Spleen (tissue), 11 donors: Measurements from ENCODE around the gene TMEM132C. TPM values are rescaled to one million over a fixed set of nuclear protein-coding genes. Genes with fewer than 3 reads are reported as not detected.

Source experiments
- DNase-seq: peaks from one replicate; pipeline ENCODE4 v3.0.0-alpha.2; 2020
- H3K27ac ChIP-seq, 8 donors: fragments of 200-600 bp; sonication (generic) in 7 of 8; 1 replicate in 4 of 8; 2 replicates in 4 of 8; pipeline versions ENCODE4 v1.5.0 to v1.8.0; 2016 to 2021; ENCODE audit warnings: inconsistent platforms in 4 of 8, mild to moderate bottlenecking in 4 of 8, moderate library complexity in 1 of 8
- H3K27me3 ChIP-seq, 7 donors: fragments of 200-600 bp; sonication (generic) in 6 of 7; replicated peaks in 1 of 7; 1 replicate in 4 of 7; 2 replicates in 3 of 7; pipeline versions ENCODE4 v1.5.0 to v1.8.0; 2016 to 2021; ENCODE audit warnings: inconsistent platforms in 3 of 7, mild to moderate bottlenecking in 1 of 7
- H3K36me3 ChIP-seq, 6 donors: fragments of 200-600 bp; sonication (generic) in 5 of 6; 1 replicate in 4 of 6; 2 replicates in 2 of 6; pipeline versions ENCODE4 v1.5.0 to v1.8.0; 2016 to 2021; ENCODE audit warnings: inconsistent platforms in 2 of 6
- H3K4me1 ChIP-seq, 6 donors: fragments of 200-600 bp; sonication (generic) in 5 of 6; 1 replicate in 3 of 6; 2 replicates in 3 of 6; pipeline versions ENCODE4 v1.5.0 to v1.8.0; 2016 to 2021; ENCODE audit warnings: inconsistent platforms in 3 of 6
- H3K4me3 ChIP-seq, 8 donors: fragments of 200-600 bp; sonication (generic) in 7 of 8; 1 replicate in 4 of 8; 2 replicates in 4 of 8; pipeline versions ENCODE4 v1.5.0 to v1.8.0; 2016 to 2021; ENCODE audit warnings: inconsistent platforms in 4 of 8, mild to moderate bottlenecking in 4 of 8, moderate library complexity in 2 of 8
- H3K9me3 ChIP-seq, 8 donors: fragments of 200-600 bp; sonication (generic) in 7 of 8; 1 replicate in 4 of 8; 2 replicates in 4 of 8; pipeline versions ENCODE4 v1.5.0 to v1.8.0; 2016 to 2021; ENCODE audit warnings: inconsistent platforms in 4 of 8
- POLR2A ChIP-seq, 3 donors: fragments of 450-650 bp; IDR thresholded peaks; one replicate each; pipeline ENCODE4 v1.5.1; 2017; ENCODE audit warnings: antibody characterized with exemption in 3 of 3, mild to moderate bottlenecking in 1 of 3
- POLR2AphosphoS5 ChIP-seq, 3 donors: sonication (generic); formaldehyde crosslinking; IDR thresholded peaks; one replicate each; pipeline ENCODE4 v1.5.1; 2017; ENCODE audit warnings: antibody characterized with exemption in 3 of 3
- WGBS, 5 donors: extraction: QIAGEN DNeasy Blood & Tissue Kit in 3 of 5; methylation state at CpG; one replicate each; pipeline versions ENCODE4 v1.1.5 to v1.1.7; 2013 to 2018; 5-methylcytosine and 5-hydroxymethylcytosine counted together
- intact Hi-C: fragments of 100-400 bp; cut with DNase I; formaldehyde crosslinking; loops from one replicate; pipeline ENCODE4 v1.15.0; 2023; ENCODE audit warnings: low total_unique reads
- polyA plus RNA-seq, 3 donors: library from polyadenylated mRNA; stranded (reverse); fragments of 200-250 nt; gene quantifications; one replicate each; pipeline ENCODE4 v1.2.1, GENCODE V29; 2013
- total RNA-seq, 7 donors: library from RNA; depleted of rRNA in 3 of 7; stranded (reverse); fragments of >200 nt in 3 of 7; fragmentation: NEBNext Ultra II Directional in 4 of 7; extraction: Animal tissue kit (Norgen Biotek cat#: 25700) in 4 of 7; gene quantifications; one replicate each; pipeline versions ENCODE4 v1.1.0 to v1.2.1, GENCODE V29; 2016 to 2021
- TF ChIP-seq, protein P1 (sequence below), 11 experiments: fragments of 200-600 bp in 7 of 11; fragments of 450-650 bp in 4 of 11; sonication (generic) in 4 of 11; IDR thresholded peaks in 8 of 11; conservative IDR thresholded peaks in 3 of 11; 1 replicate in 7 of 11; 2 replicates in 4 of 11; pipeline versions ENCODE4 v1.4.0 to v1.8.0; 2016 to 2021; ENCODE audit warnings: antibody characterized with exemption in 11 of 11, inconsistent platforms in 4 of 11, mild to moderate bottlenecking in 1 of 11
- donor health status: healthy with polysubstance abuse.
- donor health status: DM: no; HTN: no; CAD: no; lungs with moderate emphysema.
- donor health status: DM: no; HTN: no; CAD: no.
- donor health status: Bipolar disorder and iron deficiency.
- donor health status: healthy.
- donor health status: DM: no; HTN: no; CAD: no.
- donor health status: DM: yes; HTN: yes; CAD: no.

The TMEM132C gene
- total and polyA plus RNA-seq, 10 donors: 0.08 to 0.83 (median 0.25) TPM; not detected in 4

- H3K9me3 ChIP-seq: no peaks in the 10 kb centered on the region
- H3K4me3 ChIP-seq: no peak overlapping the region
- H3K36me3 ChIP-seq: no peaks in the 10 kb centered on the region
- intact Hi-C loops: no loop called here
- TF ChIP-seq POLR2AphosphoS5 (IDR thresholded peaks at IDR 0.05): no peak
- TF ChIP-seq, protein P1, sequence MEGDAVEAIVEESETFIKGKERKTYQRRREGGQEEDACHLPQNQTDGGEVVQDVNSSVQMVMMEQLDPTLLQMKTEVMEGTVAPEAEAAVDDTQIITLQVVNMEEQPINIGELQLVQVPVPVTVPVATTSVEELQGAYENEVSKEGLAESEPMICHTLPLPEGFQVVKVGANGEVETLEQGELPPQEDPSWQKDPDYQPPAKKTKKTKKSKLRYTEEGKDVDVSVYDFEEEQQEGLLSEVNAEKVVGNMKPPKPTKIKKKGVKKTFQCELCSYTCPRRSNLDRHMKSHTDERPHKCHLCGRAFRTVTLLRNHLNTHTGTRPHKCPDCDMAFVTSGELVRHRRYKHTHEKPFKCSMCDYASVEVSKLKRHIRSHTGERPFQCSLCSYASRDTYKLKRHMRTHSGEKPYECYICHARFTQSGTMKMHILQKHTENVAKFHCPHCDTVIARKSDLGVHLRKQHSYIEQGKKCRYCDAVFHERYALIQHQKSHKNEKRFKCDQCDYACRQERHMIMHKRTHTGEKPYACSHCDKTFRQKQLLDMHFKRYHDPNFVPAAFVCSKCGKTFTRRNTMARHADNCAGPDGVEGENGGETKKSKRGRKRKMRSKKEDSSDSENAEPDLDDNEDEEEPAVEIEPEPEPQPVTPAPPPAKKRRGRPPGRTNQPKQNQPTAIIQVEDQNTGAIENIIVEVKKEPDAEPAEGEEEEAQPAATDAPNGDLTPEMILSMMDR (IDR thresholded peaks at IDR 0.05 in 8 of 11, conservative IDR thresholded peaks at IDR 0.05 in 3 of 11): no peak
- no peak for TF ChIP-seq POLR2A (IDR thresholded peaks at IDR 0.05)
- H3K4me1 ChIP-seq: no peaks in the 10 kb centered on the region
- no peak for DNase-seq
- peaks cover 0 to 13% (median 0%) of the 10 kb centered on the region in 7 donors for H3K27me3 ChIP-seq
- WGBS, 5 donors: 73 to 90% (median 80%) methylated on average over 4 of the region's 4 CpGs
- H3K27ac ChIP-seq: no peak overlapping the region
Measured at GRCh38 chr12:128606970-128607369, 340.0 kb downstream of the TMEM132C start.

GRCh38 chr12:128607641-128608040 is 340.7 kb downstream of the TMEM132C start:
- no peaks in the 10 kb centered on the region for H3K9me3 ChIP-seq
- H3K27ac ChIP-seq: no peak overlapping the region
- no peak overlapping the region for H3K4me3 ChIP-seq
- WGBS, 5 donors: 73 to 78% (median 75%) methylated on average over 4 of the region's 4 CpGs
- no peak for DNase-seq
- H3K4me1 ChIP-seq: no peaks in the 10 kb centered on the region
- TF ChIP-seq POLR2AphosphoS5 (IDR thresholded peaks at IDR 0.05): no peak
- TF ChIP-seq, protein P1 (IDR thresholded peaks at IDR 0.05 in 8 of 11, conservative IDR thresholded peaks at IDR 0.05 in 3 of 11): no peak
- no peak for TF ChIP-seq POLR2A (IDR thresholded peaks at IDR 0.05)
- peaks cover 0 to 13% (median 0%) of the 10 kb centered on the region in 7 donors for H3K27me3 ChIP-seq
- H3K36me3 ChIP-seq: no peaks in the 10 kb centered on the region
- intact Hi-C loops: no loop called here

GRCh38 chr12:128609861-128610260 is 342.9 kb downstream of the TMEM132C start:
- DNase-seq: no peak
- Histone ChIP-seq H3K36me3 (no peaks in the 10 kb centered on the region), H3K27me3 (peaks cover 0 to 13% (median 0%) of the 10 kb centered on the region in 7 donors), H3K27ac (no peak overlapping the region), H3K4me1 (no peaks in the 10 kb centered on the region), H3K4me3 (no peak overlapping the region), H3K9me3 (no peaks in the 10 kb centered on the region)
- intact Hi-C loops: no loop called here
- TF ChIP-seq POLR2AphosphoS5 (IDR thresholded peaks at IDR 0.05): no peak
- TF ChIP-seq, protein P1 (IDR thresholded peaks at IDR 0.05 in 8 of 11, conservative IDR thresholded peaks at IDR 0.05 in 3 of 11): no peak
- no peak for TF ChIP-seq POLR2A (IDR thresholded peaks at IDR 0.05)
- 78 to 96% (median 89%) methylated on average over 2 of the region's 2 CpGs for WGBS, 5 donors

DNA sequence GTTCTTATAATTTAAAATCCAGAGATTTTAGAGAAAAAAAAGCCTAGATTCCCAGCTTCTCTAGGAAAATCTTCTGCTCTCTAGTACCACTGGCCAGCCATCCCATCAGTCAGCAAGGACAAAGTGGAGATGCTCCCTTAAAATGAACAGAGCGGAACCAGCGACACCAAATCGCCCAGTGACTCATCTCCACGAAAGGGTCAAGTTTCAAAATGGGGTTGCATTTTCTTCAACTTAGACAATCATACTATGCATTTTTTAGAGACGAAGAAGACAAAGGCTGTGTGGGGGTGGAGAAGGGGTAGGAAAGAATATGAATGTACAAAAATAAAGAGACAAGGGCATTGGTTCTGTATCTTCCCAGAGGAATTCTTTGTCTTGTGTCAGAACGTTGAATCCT is 344.8 kb downstream of the TMEM132C start:
- no peak for DNase-seq
- Histone ChIP-seq H3K36me3 (no peaks in the 10 kb centered on the region), H3K9me3 (no peaks in the 10 kb centered on the region), H3K27ac (no peak overlapping the region), H3K4me3 (no peak overlapping the region), H3K27me3 (peaks cover 0 to 13% (median 0%) of the 10 kb centered on the region in 7 donors), H3K4me1 (no peaks in the 10 kb centered on the region)
- intact Hi-C loops: no loop called here
- TF ChIP-seq, protein P1 (IDR thresholded peaks at IDR 0.05 in 8 of 11, conservative IDR thresholded peaks at IDR 0.05 in 3 of 11): no peak
- TF ChIP-seq POLR2AphosphoS5 (IDR thresholded peaks at IDR 0.05) (no peak), POLR2A (IDR thresholded peaks at IDR 0.05) (no peak)
- 70 to 86% (median 80%) methylated on average over 6 of the region's 6 CpGs for WGBS, 5 donors
